Cardiac fibroblast (primary cell): ENCODE data around the gene ENTHD1.

Source experiments
- DNase-seq, 2 donors: peaks; one replicate each; pipeline versions ENCODE4 v3.0.0 to v3.0.0-alpha.2; 2010; ENCODE audit warnings: low read depth in 2 of 2
- H3K4me3 ChIP-seq, 2 donors: replicated peaks in 1 of 2; 1 replicate in 1 of 2; 2 replicates in 1 of 2; pipeline ENCODE4 v1.5.1; 2011; ENCODE audit warnings: low read depth in 2 of 2, low read length in 2 of 2, mild to moderate bottlenecking in 2 of 2, moderate library complexity in 1 of 2
- TF ChIP-seq, protein P1 (sequence below): IDR thresholded peaks from one replicate; pipeline ENCODE4 v1.5.1; 2011; ENCODE audit warnings: low read depth, mild to moderate bottlenecking, low read length, inconsistent platforms

Gene ENTHD1

GRCh38 chr22:39893526-39893925 is at the start of gene ENTHD1:
ENTHD1 (minus strand) TSS chr22:39893760; CDS start chr22:39887748, 6,012 bp downstream.
- no peak within 1 kb of the TSS for H3K4me3 ChIP-seq
- no peak for DNase-seq
- TF ChIP-seq, protein P1, sequence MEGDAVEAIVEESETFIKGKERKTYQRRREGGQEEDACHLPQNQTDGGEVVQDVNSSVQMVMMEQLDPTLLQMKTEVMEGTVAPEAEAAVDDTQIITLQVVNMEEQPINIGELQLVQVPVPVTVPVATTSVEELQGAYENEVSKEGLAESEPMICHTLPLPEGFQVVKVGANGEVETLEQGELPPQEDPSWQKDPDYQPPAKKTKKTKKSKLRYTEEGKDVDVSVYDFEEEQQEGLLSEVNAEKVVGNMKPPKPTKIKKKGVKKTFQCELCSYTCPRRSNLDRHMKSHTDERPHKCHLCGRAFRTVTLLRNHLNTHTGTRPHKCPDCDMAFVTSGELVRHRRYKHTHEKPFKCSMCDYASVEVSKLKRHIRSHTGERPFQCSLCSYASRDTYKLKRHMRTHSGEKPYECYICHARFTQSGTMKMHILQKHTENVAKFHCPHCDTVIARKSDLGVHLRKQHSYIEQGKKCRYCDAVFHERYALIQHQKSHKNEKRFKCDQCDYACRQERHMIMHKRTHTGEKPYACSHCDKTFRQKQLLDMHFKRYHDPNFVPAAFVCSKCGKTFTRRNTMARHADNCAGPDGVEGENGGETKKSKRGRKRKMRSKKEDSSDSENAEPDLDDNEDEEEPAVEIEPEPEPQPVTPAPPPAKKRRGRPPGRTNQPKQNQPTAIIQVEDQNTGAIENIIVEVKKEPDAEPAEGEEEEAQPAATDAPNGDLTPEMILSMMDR = no peak

- no peak for DNase-seq
- H3K4me3 ChIP-seq = no peak overlapping the region
- TF ChIP-seq, protein P1 = no peak
Observed at GRCh38 chr22:39943337-39943736, 49.8 kb upstream of the ENTHD1 start.

DNA sequence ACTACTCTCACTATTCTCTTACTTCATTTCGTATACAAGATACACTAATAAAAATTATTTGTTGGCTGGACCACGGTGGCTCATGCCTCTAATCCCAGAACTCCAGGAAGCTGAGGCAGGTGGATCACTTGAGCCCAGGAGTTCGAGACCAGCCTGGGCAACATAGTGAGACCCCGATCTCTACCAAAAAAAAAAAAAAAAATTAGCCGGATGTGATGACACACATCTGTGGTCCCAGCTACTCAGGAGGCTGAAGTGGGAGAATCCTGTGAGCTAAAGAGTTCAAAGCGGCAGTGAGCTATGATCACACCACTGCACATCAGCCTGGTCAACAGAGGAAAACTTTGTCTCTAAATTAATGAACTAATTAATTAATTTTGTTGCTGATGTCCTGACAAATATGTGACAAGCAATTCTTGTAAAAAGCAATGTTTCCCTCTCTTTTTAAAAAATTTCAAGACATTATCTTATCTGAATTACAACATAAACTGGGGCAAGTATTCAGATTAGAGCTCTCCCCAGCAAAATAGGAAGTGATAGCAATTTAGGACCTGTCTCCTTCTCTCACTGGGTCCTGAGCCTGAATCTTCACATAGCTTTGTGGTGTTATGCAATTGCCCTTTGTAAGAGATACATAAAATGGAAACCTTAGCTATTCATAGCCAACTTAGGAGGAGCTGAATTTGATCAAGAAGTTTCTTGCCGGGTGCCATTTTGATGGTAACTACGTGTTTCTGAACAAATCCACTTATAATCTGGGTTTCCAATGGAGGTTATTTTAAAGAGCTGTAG is 49.1 kb upstream of the ENTHD1 start:
- no peak overlapping the region for H3K4me3 ChIP-seq
- DNase-seq = no peak
- TF ChIP-seq, protein P1 = no peak

- no peak overlapping the region for H3K4me3 ChIP-seq
- DNase-seq = no peak
- TF ChIP-seq, protein P1 = no peak
Observed at GRCh38 chr22:39941601-39942000, 48.0 kb upstream of the ENTHD1 start.

DNA sequence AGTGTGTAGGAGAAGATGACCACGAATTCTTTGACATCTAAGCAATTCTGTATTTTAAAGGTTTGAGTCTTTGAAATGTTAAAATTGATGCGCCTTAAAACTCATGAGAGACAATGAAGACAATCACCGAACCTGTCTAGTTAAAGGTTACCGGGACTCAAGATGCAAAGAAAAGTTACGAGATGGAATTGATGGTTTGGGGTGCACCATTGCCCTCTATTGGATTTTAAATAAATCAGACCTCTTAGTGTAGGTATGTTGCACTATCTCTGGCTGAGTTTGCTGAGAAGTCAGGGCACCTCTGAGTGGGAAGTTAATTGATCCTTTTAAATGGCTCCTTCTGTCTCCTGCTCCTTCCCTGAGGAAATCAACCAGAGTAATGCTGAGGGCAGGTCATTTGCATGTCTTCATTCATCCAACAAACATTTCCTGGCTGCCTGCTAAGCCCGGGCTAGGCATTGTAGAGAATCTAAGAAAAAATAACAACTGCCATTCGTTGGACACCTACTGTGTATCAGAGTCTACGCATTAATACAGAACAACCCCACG is 47.3 kb upstream of the ENTHD1 start:
- TF ChIP-seq, protein P1 = no peak
- DNase-seq = no peak
- H3K4me3 ChIP-seq = no peak overlapping the region

GRCh38 chr22:39939830-39940229 is 46.3 kb upstream of the ENTHD1 start:
- no peak for DNase-seq
- TF ChIP-seq, protein P1 = no peak
- no peak overlapping the region for H3K4me3 ChIP-seq
